HepG2 (cell line): Measurements from ENCODE around the gene HNF1B.

Experiments used
- ARID3A ChIP-seq: IDR thresholded peaks from 2 replicates; pipeline ENCODE4 v1.6.1; 2012; ENCODE audit warnings: low read depth, low read length, improper control_type of control experiment
- CEBPG ChIP-seq: IDR thresholded peaks from 2 replicates; pipeline ENCODE4 v1.6.1; 2016
- NFRKB ChIP-seq: fragments of 450-650 bp; IDR thresholded peaks from 2 replicates; pipeline ENCODE4 v1.6.1; 2017
- SMARCC2 ChIP-seq: fragments of 450-650 bp; IDR thresholded peaks from 2 replicates; pipeline ENCODE4 v1.6.1; 2017; ENCODE audit warnings: antibody characterized with exemption, mild to moderate bottlenecking
- SRF ChIP-seq: IDR thresholded peaks from 2 replicates; pipeline ENCODE4 v1.6.1; 2011; ENCODE audit warnings: mild to moderate bottlenecking, low read depth, low read length, moderate library complexity
- SSRP1 ChIP-seq: IDR thresholded peaks from 2 replicates; pipeline ENCODE4 v1.6.1; 2016; ENCODE audit warnings: control low read depth
- YY1 ChIP-seq: IDR thresholded peaks from 2 replicates; pipeline ENCODE4 v1.6.1; 2011; ENCODE audit warnings: low read length, low read depth, moderate library complexity, mild to moderate bottlenecking; ENCODE audit not compliant: insufficient read depth, insufficient replicate concordance
- ZBTB26 ChIP-seq: IDR thresholded peaks from 2 replicates; pipeline ENCODE4 v1.6.1; 2016; ENCODE audit warnings: missing compliant biosample characterization, missing genetic modification reagents, borderline replicate concordance
- ZNF558 ChIP-seq: sonication (generic); formaldehyde crosslinking; IDR thresholded peaks from 2 replicates; pipeline ENCODE4 v1.9.0; 2022; ENCODE audit warnings: mild to moderate bottlenecking, missing genetic modification reagents, borderline replicate concordance

GRCh38 chr17:37650419-37651003 is 94.3 kb downstream of the HNF1B start:
- TF ChIP-seq YY1 (no peak), SSRP1 (CRISPR knock-in tag) (no peak), NFRKB (no peak), ARID3A (peak; percentile 53; the same call in 1 of the 2 replicates), ZNF558 (CRISPR knock-in tag) (no peak), ZBTB26 (CRISPR knock-in tag) (no peak), SMARCC2 (no peak), SRF (no peak), CEBPG (CRISPR knock-in tag) (no peak)
